ENCODE results near the gene DCLK3. TPM values are rescaled to one million over a fixed set of nuclear protein-coding genes. Genes with fewer than 3 reads are reported as not detected.

The DCLK3 gene
- total RNA-seq, 1 donor from 2014 or later = 0.51 TPM

DNA sequence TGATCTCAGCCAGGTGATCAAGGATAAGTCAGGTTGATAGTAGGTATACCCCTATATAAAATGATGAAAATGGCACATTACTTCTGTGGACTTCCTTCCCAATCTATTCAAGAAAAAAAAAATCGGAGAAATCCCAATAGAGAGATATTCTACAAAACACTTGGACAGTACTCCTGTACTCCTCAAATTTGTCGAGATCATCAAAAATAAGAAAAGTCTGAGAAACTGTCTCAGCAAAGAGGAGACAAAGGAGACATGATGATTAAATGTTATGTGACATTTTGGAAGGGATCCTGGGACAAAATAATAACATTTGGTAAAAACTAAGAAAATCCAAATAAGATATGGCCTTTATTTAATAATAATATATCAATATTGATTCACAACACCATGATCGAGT is 94.6 kb downstream of the DCLK3 start:
- DNase-seq (ENCODE audit: low spot score) = no peak
- H3K36me3 ChIP-seq = no peaks in the 10 kb centered on the region
- Mint-ChIP-seq H3K4me1 (no peaks in the 10 kb centered on the region), H3K4me3 (no peak overlapping the region), H3K9me3 (no peaks in the 10 kb centered on the region), H3K36me3 (no peaks in the 10 kb centered on the region), H3K27ac (no peak overlapping the region), H3K27me3 (ENCODE audit: insufficient read depth, low read depth) (peaks cover 4% of the 10 kb centered on the region)
- no peak overlapping the region for H2AFZ ChIP-seq (replicated peaks)
- no peaks in the 10 kb centered on the region for H3K4me1 ChIP-seq
- no peak overlapping the region for H3K4me3 ChIP-seq
- H3F3A ChIP-seq (ENCODE audit: low read depth) = no peaks in the 10 kb centered on the region
- H3K4me2 ChIP-seq = no peak overlapping the region
- H4K20me1 ChIP-seq (ENCODE audit: low read depth) = no peaks in the 10 kb centered on the region
- no peaks in the 10 kb centered on the region for H3K27me3 ChIP-seq
- H3K9me3 ChIP-seq (ENCODE audit: low read depth) = no peaks in the 10 kb centered on the region
- no peak for TF ChIP-seq EZH2 (IDR thresholded peaks at IDR 0.05)
- TF ChIP-seq, protein P1, sequence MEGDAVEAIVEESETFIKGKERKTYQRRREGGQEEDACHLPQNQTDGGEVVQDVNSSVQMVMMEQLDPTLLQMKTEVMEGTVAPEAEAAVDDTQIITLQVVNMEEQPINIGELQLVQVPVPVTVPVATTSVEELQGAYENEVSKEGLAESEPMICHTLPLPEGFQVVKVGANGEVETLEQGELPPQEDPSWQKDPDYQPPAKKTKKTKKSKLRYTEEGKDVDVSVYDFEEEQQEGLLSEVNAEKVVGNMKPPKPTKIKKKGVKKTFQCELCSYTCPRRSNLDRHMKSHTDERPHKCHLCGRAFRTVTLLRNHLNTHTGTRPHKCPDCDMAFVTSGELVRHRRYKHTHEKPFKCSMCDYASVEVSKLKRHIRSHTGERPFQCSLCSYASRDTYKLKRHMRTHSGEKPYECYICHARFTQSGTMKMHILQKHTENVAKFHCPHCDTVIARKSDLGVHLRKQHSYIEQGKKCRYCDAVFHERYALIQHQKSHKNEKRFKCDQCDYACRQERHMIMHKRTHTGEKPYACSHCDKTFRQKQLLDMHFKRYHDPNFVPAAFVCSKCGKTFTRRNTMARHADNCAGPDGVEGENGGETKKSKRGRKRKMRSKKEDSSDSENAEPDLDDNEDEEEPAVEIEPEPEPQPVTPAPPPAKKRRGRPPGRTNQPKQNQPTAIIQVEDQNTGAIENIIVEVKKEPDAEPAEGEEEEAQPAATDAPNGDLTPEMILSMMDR (IDR thresholded peaks at IDR 0.05) = no peak
- no peak for TF ChIP-seq EZH2phosphoT487 (IDR thresholded peaks at IDR 0.05)
- no peak overlapping the region for H3K27ac ChIP-seq
- no peak overlapping the region for H3K9ac ChIP-seq
- H3K79me2 ChIP-seq (ENCODE audit: low read depth) = no peaks in the 10 kb centered on the region

DNA sequence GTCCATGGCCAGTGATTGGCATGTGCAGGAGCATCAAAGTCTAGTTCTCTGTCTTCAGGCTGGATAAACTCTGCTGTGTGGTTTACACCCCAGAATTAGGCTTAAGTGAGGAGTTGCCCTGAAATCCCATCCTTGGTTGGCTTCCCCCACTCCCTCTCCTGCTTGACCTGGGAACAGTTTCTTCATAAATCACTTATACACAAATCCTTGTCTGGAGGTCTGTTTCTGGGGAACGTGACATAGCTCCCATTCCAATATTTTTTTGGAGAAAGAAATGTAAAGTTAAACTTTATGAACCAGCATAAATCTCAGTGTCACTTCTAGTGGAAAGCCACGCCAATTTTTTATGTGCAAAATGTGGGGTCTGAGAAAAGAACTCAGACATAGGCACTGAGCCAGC is 98.2 kb downstream of the DCLK3 start:
- Mint-ChIP-seq H3K4me1 (no peaks in the 10 kb centered on the region), H3K9me3 (no peaks in the 10 kb centered on the region), H3K4me3 (no peak overlapping the region), H3K36me3 (no peaks in the 10 kb centered on the region), H3K27ac (no peak overlapping the region), H3K27me3 (ENCODE audit: insufficient read depth, low read depth) (peaks cover 4% of the 10 kb centered on the region)
- no peaks in the 10 kb centered on the region for H3K79me2 ChIP-seq (ENCODE audit: low read depth)
- no peak for DNase-seq (ENCODE audit: low spot score)
- no peaks in the 10 kb centered on the region for H4K20me1 ChIP-seq (ENCODE audit: low read depth)
- no peaks in the 10 kb centered on the region for H3K36me3 ChIP-seq
- no peaks in the 10 kb centered on the region for H3K9me3 ChIP-seq (ENCODE audit: low read depth)
- H3K4me2 ChIP-seq = no peak overlapping the region
- H3K4me3 ChIP-seq = no peak overlapping the region
- H3K27ac ChIP-seq = no peak overlapping the region
- TF ChIP-seq EZH2phosphoT487 (IDR thresholded peaks at IDR 0.05) (no peak), EZH2 (IDR thresholded peaks at IDR 0.05) (no peak)
- TF ChIP-seq, protein P1 (IDR thresholded peaks at IDR 0.05) = no peak
- H2AFZ ChIP-seq (replicated peaks) = no peak overlapping the region
- no peak overlapping the region for H3K9ac ChIP-seq
- H3F3A ChIP-seq (ENCODE audit: low read depth) = no peaks in the 10 kb centered on the region
- H3K4me1 ChIP-seq = no peaks in the 10 kb centered on the region
- H3K27me3 ChIP-seq = no peaks in the 10 kb centered on the region

DNA sequence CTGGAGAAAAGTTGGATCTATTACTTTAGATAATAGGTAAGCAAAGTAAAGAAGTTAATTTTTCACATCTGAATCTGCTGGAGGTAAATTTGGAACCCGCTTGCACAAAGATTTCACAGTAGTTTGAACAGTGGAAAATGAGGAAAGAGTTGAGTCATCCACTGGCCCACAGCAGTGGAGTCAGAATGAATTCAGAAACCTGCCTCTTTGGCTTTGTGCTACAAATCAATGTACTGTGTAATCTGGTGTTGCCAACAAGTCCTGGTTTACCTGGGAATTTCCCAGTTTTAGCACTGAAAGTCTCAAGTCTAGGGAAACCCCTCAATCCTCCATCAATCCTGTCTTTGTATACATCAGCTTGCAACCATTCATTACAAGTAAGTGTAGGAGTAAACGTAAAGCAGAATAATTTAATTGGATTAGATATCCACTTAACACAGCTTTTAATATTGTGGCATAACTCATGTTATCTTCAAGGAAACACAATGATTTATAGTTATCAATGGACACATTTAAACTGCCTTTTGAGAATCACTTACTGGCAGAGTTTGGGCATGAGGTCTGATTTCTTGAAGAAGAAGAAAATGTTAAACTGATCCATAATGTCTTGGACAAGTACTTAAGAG is 100.6 kb downstream of the DCLK3 start:
- no peak overlapping the region for H3K4me2 ChIP-seq
- H4K20me1 ChIP-seq (ENCODE audit: low read depth) = no peaks in the 10 kb centered on the region
- H3K4me3 Mint-ChIP-seq = no peak overlapping the region
- H3K4me3 ChIP-seq = no peak overlapping the region
- H3K27me3 Mint-ChIP-seq (ENCODE audit: insufficient read depth, low read depth) = no peaks in the 10 kb centered on the region
- no peaks in the 10 kb centered on the region for H3F3A ChIP-seq (ENCODE audit: low read depth)
- no peak overlapping the region for H3K9ac ChIP-seq
- H3K36me3 Mint-ChIP-seq = no peaks in the 10 kb centered on the region
- H3K27me3 ChIP-seq = no peaks in the 10 kb centered on the region
- H3K79me2 ChIP-seq (ENCODE audit: low read depth) = no peaks in the 10 kb centered on the region
- H3K27ac ChIP-seq = no peak overlapping the region
- no peaks in the 10 kb centered on the region for H3K9me3 Mint-ChIP-seq
- H3K4me1 Mint-ChIP-seq = no peaks in the 10 kb centered on the region
- H3K9me3 ChIP-seq (ENCODE audit: low read depth) = no peaks in the 10 kb centered on the region
- H3K4me1 ChIP-seq = no peaks in the 10 kb centered on the region
- TF ChIP-seq EZH2 (IDR thresholded peaks at IDR 0.05) = no peak
- no peak for TF ChIP-seq EZH2phosphoT487 (IDR thresholded peaks at IDR 0.05)
- TF ChIP-seq, protein P1 (IDR thresholded peaks at IDR 0.05) = no peak
- no peak overlapping the region for H2AFZ ChIP-seq (replicated peaks)
- H3K27ac Mint-ChIP-seq = no peak overlapping the region
- no peaks in the 10 kb centered on the region for H3K36me3 ChIP-seq
- no peak for DNase-seq (ENCODE audit: low spot score)
